ENCODE measurements around the gene KRT72.

DNA sequence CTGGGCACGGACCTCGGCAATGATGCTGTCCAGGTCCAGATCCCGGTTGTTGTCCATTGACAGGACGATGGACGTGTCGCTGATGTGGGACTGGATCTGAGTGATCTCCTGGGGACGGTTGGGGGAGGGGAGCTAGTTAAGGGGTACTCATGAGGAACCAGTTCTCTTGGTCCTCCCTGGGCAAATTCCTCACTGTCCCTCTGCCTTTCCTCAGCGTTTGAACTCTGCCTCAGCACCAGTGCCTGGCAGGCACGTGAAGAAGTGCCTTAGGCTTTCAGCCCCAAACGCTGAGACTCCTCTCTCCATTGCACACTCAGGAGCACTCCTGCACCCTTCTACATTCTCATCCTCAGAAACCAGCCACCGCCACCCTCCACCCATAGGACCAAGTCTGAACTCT is 9.7 kb downstream of the KRT72 start:
- no peak for TF ChIP-seq EZH2phosphoT487 (IDR thresholded peaks at IDR 0.05; ENCODE audit: borderline replicate concordance)
- TF ChIP-seq, protein P1, sequence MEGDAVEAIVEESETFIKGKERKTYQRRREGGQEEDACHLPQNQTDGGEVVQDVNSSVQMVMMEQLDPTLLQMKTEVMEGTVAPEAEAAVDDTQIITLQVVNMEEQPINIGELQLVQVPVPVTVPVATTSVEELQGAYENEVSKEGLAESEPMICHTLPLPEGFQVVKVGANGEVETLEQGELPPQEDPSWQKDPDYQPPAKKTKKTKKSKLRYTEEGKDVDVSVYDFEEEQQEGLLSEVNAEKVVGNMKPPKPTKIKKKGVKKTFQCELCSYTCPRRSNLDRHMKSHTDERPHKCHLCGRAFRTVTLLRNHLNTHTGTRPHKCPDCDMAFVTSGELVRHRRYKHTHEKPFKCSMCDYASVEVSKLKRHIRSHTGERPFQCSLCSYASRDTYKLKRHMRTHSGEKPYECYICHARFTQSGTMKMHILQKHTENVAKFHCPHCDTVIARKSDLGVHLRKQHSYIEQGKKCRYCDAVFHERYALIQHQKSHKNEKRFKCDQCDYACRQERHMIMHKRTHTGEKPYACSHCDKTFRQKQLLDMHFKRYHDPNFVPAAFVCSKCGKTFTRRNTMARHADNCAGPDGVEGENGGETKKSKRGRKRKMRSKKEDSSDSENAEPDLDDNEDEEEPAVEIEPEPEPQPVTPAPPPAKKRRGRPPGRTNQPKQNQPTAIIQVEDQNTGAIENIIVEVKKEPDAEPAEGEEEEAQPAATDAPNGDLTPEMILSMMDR (conservative IDR thresholded peaks at IDR 0.05; ENCODE audit: low read length): no peak

All from Loucy (cell line).